HG03135 (cell line): ENCODE measurements around the gene STK35.
"Not testable (repeated sequence)": the region's sequence is repeated elsewhere in the genome, so short reads cannot be mapped to it uniquely, and the experiment has no call there.

Experiments used
- ATAC-seq: cut with Tn5 transposase; IDR thresholded peaks from one replicate; pipeline ENCODE4 v1.9.1; 2021; ENCODE audit warnings: mild to moderate bottlenecking, moderate library complexity; ENCODE audit not compliant: unreplicated experiment

The STK35 gene

DNA sequence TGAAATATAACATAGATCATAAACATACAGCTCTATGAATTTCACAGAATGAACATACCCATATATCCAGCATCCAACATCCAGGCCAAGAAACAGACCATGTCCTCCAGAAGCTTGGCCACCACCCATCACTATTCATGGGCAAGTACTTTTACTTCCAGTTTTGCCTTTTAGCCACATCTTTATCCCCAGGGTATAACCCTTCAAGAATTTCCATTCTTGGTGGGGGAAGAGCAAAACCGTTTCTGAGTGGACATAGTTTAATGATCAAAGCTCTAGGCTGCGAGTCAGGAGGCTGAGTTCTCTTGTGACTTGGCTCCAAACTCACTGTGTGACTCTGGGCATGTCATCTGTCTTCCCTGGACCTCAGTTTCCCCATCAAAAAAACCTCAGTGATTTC is 78.3 kb downstream of the STK35 start:
- no peak for ATAC-seq

DNA sequence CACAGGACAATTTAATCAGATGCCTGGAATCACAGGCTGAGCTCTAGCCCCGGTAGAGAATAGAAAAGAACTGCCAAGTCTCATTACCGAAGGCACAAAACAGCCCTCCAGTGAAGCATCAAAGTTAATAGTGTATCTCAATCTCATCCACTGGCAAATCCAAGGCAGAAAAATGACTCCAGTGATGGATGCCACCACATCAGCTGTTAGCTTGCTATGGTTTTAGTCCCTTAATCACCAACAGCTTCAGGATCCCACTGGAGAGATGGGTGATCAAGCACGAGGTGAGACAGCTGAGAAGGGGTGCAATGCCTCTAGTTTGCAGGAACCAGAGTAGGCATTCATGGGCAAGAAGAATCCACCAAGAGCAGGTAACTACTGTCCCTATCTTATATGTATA is 81.8 kb downstream of the STK35 start:
- no peak for ATAC-seq

DNA sequence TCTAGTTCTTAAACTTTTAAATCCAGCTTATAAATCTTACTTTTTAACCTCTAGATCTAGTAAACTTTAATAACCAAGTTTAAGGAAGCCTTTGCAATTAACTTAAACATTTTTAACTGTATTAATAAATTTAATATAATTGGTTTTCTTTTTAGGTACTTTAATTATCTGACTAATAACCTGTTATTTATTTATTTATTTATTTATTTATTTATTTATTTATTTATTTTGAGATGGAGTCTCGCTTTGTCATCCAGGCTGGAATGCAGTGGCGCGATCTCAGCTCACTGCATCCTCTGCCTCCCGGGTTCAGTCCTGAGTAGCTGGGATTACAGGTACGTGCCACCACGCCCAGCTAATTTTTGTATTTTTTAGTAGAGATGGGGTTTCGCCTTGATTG is 83.3 kb downstream of the STK35 start:
- not testable (repeated sequence) for ATAC-seq

DNA sequence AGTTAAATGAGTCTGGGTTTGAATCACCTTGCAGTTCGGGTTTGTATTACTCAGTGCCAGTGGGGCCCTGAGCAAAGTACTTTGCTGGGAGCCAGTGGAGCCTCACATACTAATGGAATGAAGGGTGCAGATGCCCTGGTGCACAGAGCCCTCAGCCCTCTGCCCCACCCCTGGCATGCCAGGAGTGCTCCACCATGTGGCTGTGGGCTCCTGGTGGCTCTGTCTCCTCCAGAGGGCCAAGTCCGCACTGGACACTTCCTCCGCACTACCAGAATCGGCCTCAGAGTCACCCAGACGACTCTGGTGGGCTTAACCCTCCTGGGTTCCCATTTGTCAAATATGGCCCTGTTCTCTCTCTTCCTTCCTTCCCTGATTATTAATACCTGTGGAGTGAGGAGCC is 94.0 kb downstream of the STK35 start:
- no peak for ATAC-seq

DNA sequence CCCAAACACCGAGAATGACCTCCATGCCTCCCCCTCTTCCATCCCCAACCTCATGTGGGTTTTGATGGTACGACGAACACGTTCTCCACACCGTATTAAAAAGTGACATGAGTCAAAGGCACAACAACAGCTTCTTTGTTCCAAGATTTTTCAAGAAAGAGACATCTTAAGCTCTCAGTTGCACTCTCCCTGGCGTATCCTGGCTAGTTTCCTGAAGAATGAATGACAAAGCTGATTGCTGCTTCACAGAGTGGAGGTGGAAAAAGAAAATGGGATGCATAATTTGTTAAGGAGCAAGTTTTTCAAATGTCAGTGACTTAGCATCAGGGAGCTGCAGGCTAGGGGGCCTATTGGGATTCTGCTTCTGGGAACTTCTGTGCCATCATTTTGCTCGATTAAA is 95.5 kb downstream of the STK35 start:
- ATAC-seq = no peak
